Activated CD4-positive, alpha-beta T cell treated with anti-CD3 and anti-CD28 coated beads, Interleukin-2, amount 50 U/mL, for 24 hours (primary cell): ENCODE results near the gene DNAJC17.

Source experiments
- DNase-seq, 2 donors: peaks; one replicate each; pipeline ENCODE4 v3.0.0-alpha.2; 2020; ENCODE audit warnings: low read depth in 1 of 2, low spot score in 1 of 2

Gene DNAJC17

DNA sequence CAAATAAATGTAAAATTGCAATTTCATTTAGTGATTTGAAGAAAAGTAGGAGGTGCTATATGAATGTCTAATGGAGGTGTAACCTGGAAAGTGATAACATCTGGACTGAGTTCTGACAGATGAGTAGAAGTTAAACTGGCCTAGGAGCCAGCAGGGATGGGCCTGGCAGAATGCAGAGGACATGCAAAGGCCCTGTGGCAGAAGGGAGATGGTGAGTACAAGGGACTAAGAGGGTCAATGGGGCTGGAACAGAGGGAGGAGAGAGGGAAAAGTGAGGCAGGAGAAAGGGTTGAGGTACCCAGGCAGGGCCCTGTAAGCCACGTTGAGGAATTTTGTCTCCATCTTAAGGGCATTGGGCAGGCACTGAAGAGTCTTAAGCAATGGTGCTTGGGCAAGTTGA lies 24.6 kb upstream of the DNAJC17 start:
- DNase-seq: no peak

GRCh38 chr15:40830884-40831283 lies 23.6 kb upstream of the DNAJC17 start:
- DNase-seq: no peak

DNA sequence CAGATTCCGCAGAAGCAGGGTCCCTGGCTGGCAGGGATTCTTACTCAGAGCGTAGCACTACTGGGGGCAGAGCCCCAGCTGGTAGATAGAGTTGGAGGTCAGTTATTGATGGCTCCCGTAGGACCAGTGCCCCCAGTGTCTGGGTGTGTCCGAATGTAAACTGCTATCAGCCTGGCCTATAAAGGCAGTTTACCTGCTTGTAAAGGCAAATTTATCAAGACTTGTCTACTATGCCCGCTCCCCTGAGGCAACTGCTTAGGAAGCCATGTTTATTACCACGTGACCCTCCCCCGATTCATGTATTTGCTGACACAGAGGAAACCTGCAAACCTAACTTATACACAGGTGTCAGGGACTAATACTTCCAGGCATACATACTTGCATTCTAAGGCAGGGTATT lies 21.8 kb upstream of the DNAJC17 start:
- no peak for DNase-seq

DNA sequence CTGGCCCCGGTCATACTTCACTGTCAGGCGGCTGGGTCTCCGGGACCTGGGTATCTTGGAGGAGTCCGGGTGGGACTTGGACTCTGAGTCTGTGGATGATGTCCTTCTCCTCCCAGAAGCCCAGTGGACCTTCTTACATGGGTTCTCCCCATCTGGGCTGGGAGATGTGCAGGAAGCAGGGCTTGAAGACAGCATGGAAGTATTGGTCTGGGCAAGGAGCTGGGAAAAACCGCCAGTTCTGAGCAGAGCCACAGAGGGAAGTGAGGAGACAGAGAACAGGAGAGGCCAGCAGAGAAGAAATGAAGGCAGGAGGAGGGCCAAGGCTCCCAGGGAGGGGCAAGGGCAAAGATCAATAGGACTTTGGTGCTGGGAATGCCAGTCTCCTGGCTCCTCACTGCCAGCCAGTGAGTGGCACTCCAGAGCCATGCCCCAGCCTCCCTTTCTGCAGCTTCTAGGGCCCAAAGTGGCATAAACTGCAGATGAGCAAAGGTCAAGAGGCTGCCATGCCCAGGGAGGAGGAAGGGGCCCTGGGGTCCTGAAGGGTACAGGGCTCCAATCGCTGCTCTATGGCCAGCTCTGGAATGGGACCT lies 21.3 kb upstream of the DNAJC17 start, which contains the start of gene PPP1R14D:
Gene PPP1R14D, minus strand, starts transcription at position 262 of the 590 bp plus-strand sequence. Its CDS starts 67 bp downstream, at position 195.
- no peak for DNase-seq

GRCh38 chr15:40826423-40827075 lies 19.3 kb upstream of the DNAJC17 start:
- no peak for DNase-seq

DNA sequence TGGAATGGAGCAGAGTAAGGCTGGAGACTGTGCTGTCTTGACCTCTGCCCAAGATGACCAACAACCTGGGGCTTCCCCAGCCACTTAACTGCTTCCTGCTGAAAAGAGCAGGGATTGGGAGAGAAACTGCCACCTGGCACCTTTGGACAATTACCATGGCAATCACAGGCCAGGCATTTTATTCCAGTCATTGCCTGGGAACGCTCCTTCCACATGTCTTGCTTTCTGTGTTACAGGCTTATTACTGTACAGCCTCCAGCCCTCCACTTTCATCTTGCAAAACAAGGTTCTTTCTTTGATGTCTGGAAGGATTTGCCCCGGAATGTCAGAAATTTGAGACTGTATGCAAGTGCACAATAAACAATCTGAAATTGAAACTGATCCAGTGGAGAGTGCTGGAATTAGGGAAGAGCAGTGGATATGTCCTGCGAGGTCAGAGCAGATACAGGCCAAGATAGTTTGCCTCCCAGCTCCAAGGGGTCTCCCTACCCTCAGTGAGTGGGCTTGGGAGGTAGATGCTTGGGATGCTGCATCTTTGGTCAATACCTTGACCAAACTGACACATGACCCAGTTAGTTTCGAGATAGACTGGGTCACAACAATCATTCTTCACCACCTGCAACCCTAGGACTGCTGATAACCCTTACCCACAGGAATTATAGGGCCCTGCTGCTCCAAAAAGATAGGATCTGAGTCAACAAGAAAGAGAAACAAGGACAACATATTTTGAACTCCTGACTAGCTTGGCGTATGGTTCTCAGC lies 18.6 kb upstream of the DNAJC17 start:
- no peak for DNase-seq

DNA sequence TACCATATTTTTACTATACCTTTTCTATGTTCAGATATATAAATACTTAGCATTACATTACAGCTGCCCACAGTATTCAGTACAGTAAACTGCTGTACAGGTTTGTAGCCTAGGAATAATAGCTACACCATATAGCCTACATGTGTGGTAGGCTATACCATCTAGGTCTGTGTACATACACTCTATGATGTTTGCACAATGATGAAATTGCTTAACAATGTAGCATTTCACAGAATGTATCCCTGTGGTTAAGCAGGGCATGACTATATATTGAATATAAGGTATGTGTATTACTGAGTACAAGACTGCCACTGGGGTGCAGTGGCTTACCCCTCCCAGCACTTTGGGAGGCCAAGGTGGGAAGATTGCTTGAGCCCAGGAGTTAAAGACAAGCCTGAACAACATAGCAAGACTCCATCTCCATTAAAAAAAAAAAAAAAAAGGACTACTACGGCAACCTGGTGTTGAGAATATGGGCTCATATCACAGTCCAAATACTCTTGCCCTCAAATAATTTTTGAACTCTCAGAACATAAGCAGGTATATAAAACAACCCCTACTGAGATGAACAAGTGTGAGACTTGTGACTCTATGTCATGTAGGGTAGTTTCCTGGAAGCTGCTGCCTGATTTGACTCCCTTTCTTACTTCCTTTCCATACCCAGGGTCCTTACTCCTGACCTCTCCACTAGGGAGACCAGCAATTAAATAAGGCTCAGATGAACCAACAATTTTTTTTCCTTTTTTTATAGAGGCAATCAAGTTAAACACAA lies 16.5 kb upstream of the DNAJC17 start:
- DNase-seq: no peak

DNA sequence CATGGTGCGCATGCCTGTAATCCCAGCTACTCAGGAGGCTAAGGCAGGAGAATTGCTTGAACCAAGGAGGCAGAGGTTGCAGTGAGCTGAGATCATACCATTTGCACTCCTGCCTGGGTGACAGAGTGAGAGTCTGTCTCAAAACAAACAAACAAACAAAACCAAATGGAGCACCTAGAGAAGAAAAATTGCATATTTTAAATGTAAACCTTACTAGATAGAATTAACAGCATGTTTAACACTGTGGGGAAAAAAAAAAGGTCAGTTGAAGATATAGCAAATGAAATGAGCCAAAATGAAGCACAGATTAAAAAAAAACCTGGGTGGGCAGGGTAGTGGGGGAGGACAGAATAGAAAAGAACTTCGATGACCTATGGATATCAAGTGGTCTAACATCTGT lies 13.9 kb upstream of the DNAJC17 start:
- DNase-seq: no peak

DNA sequence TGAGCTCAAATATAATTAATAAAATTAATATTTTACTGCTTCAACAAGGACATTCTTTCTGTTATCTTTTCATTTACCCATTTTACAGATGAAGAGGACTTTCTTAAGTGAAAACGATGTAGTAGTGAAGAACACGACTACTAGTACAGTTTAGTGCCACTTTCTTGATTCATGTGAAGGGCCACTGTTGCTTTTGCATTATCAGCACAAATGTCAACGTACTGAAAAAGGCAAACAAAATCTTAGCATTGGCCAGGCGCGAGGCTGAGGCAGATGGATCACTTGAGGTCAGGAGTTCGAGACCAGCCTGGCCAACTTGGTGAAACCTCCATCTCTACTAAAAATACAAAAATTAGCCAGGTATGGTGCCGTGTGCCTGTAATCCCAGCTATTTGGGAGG lies 11.8 kb upstream of the DNAJC17 start:
- DNase-seq: no peak

- DNase-seq: no peak
Observed at GRCh38 chr15:40815042-40815698, 7.9 kb upstream of the DNAJC17 start.

GRCh38 chr15:40812721-40813425 lies 5.6 kb upstream of the DNAJC17 start:
- DNase-seq: no peak

- no peak for DNase-seq
Observed at GRCh38 chr15:40808861-40809450, 1.7 kb upstream of the DNAJC17 start.

DNA sequence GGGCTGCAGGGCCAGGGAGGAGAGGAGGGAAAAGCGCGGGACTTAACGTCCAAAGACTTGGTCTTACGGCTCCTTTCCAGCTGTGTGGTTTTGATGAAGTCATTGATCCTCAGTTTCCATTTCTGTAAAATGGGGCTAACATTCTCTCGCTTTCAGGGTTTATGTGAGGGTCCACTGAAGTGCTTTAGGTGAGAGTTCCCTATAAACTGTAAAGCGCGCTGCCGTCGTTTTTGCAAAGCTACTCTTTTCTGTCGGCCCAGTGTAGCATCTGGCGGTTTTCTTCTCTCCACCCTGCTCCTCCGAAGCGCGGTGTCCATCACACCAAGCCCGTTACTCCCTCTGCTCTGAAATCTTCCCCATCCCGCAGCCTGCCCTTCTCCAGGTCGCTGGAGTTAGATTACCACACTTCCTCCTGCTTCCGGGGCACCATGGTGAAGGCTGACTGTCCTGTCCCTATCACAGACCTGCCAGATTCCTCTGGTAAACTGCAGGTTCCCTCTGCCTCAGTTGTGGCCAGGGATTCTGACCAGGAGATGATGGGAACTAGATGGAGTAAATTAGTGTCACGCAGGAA lies 702 bp upstream of the DNAJC17 start:
- no peak for DNase-seq

DNA sequence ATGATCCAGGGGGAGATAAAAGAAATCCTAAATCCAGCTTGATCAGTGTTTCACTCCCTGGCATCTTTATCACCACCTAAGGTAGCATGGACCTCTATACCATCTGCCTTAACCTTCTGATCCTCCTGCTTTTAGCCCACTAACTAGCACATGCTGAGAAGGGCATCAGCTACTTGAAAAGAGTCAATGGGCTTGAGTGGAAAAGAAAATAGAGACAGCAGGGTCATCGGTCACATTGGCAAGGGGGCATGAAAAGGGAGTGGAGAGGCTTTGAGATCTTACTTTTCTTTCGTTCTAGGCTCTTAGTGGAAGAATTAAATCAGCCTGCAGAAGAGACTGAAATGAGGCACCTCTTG lies 623 bp downstream of the DNAJC17 start:
- DNase-seq: no peak

- no peak for DNase-seq
Observed at GRCh38 chr15:40803688-40804087, 3.6 kb downstream of the DNAJC17 start.

DNA sequence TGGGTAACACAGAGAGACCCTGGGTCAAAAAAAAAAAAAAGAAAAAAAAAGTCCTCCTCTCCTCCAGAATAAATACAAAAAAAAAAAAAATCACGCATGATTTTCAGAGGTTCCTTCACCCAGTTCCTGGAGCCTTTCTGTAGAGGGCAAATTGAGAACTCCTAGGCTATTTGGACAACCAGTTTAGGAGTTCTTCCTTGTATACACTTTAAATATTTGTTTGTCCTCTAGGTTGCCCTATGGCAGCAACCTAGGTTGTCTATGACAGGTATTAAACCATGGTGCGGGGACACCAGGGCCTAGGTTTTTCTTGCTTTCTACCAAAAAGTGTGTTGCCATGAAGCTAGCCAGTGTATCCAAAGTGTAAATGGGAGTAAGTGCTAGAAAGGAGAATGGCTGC lies 4.2 kb downstream of the DNAJC17 start:
- DNase-seq: no peak

- no peak for DNase-seq
Observed at GRCh38 chr15:40799523-40799922, 7.8 kb downstream of the DNAJC17 start.

DNA sequence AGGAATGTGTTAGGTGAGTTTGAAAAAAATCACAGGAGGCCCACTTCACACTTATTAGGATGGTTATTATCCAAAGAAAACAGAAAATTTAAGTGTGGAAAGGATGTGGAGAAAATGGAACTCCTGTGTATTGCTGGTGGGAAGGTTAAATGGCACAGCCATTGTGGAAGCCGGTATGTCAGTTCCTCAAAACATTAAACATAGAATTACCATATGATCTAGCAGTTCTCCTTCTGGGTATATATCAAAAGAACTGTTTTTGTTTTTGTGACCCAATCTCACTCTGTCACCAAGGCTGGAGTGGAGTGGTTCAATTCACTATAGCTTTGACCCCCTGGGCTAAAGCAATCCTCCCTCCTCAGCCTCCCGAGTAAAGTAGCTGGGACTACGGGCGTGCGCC lies 10.8 kb downstream of the DNAJC17 start:
- DNase-seq: no peak

DNA sequence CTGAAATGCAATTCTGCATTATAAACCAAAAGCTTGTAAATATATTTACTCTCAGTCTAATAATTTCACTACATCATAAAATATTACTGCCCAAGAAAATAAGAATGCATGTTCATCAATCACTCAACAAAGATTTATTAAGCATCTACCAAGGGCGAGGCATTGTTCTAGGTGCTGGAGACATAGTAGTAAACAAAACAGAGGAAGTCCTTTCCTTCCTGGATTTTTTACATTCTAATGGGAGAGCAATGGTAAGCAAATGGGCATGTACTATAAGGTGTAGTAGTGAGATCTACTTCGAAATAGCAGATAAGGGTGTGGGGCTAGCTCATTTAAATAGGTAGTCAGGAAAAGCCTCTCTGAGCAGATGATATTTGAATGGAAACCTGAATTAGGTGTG lies 11.2 kb downstream of the DNAJC17 start:
- no peak for DNase-seq
